ENCODE measurements around the gene C12orf76.

DNA sequence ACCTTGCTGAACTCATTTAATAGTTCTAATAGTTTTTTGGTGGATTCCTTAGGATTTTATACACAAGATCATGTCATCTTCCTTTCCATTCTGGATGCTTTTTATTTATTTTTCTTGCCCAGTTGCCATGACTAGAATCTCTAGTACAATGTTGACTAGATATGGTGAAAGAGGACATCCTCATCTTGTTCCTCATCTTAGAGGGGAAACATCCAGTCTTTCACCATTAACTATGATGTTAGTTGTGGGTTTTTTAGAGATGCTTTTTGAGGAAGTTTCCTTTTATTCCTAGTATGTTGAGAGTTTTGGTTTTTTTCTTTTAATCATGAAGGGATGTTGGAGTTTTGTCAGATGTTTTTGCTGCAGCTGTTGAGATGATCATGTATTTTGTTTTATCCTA, 40.4 kb downstream of the C12orf76 start:
- no peak for TF ChIP-seq CTCF (IDR thresholded peaks at IDR 0.05)
- TF ChIP-seq POLR2A (IDR thresholded peaks at IDR 0.05), result no peak

Measured in right lobe of liver (tissue), 4 donors.